ENCODE data around the gene PRDX5. TPM values are rescaled to one million over a fixed set of nuclear protein-coding genes. Genes with fewer than 3 reads are reported as not detected.

Gene PRDX5
- total RNA-seq, 1 experiment from 2014 or later, result 267 TPM

GRCh38 chr11:64359712-64360445 is 42.0 kb downstream of the PRDX5 start:
- intact Hi-C loops (cut with micrococcal nuclease), result loop anchor here (1.0 to 5.0 kb wide), 4 partner anchors 43 to 362 kb away; partner anchors contain the start of genes NRXN2 and TRMT112
- BruUV-seq (replicated peaks), result no TSS peak
- Histone ChIP-seq H3K9ac (ENCODE audit: low read length) (peak overlapping the region; percentile 95), H3K4me2 (ENCODE audit: low read length) (peak overlapping the region; percentile 84), H3K27ac (ENCODE audit: low read depth, low read length) (peak overlapping the region; percentile 87), H3K36me3 (ENCODE audit: control insufficient read depth in 1 of 2, insufficient read depth in 2 of 2, low read length in 2 of 2) (peaks cover 4 to 35% of the 10 kb centered on the region in 2 experiments; a peak in 3 of 4 replicates), H2AFZ (ENCODE audit: low read depth, low read length, poor library complexity, severe bottlenecking) (no peak overlapping the region), H3K4me1 (ENCODE audit: control insufficient read depth in 1 of 2, insufficient read depth in 2 of 2, low read length in 2 of 2) (peaks cover 28 to 53% of the 10 kb centered on the region in 2 experiments), H4K20me1 (ENCODE audit: insufficient read depth) (no peaks in the 10 kb centered on the region), H3K9me2 (ENCODE audit: insufficient read depth) (no peaks in the 10 kb centered on the region), H3K27me3 (ENCODE audit: insufficient read depth, low read length) (no peaks in the 10 kb centered on the region), H3K4me3 (replicated peaks in 1 of 2; ENCODE audit: low read depth in 1 of 2, low read length in 2 of 2) (peak overlapping the region; percentile 84 to 97), H3K9me3 (ENCODE audit: control insufficient read depth in 1 of 2, insufficient read depth in 1 of 2, low read depth in 1 of 2, low read length in 2 of 2) (no peaks in the 10 kb centered on the region), H3K79me2 (ENCODE audit: insufficient read depth, low read length) (peaks cover 35% of the 10 kb centered on the region; the same call in 1 of the 2 replicates)
- ChIA-PET CTCF (no interaction called here), POLR2A (interaction anchor here (1.2 to 3.1 kb wide), 2 partner anchors 12 to 13 kb away, joined by 5 to 12 read pairs; no protein-coding TSS in a partner anchor), RAD21 (ENCODE audit: low non-redundant PET in 1 of 2, low total read pairs in 2 of 2, uncharacterized antibody in 2 of 2, unreplicated experiment in 2 of 2) (no interaction called here)
- DNase-seq (ENCODE audit: low read depth, low spot score) (no peak), ATAC-seq (no peak)
- TF ChIP-seq SP1 (IDR thresholded peaks at IDR 0.05; ENCODE audit: low read depth) (no peak), EZH2phosphoT487 (IDR thresholded peaks at IDR 0.05; ENCODE audit: borderline replicate concordance) (no peak), TCF7L2 (IDR thresholded peaks at IDR 0.05; ENCODE audit: borderline replicate concordance, extremely low read depth, insufficient read depth, insufficient read length) (no peak), SRF (IDR thresholded peaks at IDR 0.05; ENCODE audit: low read depth) (no peak), ZBTB33 (IDR thresholded peaks at IDR 0.05; ENCODE audit: extremely low read depth, insufficient replicate concordance, low read length) (no peak), ZFX (IDR thresholded peaks at IDR 0.05) (no peak), POLR2AphosphoS5 (IDR thresholded peaks at IDR 0.05; ENCODE audit: low read depth, low read length) (no peak), REST (IDR thresholded peaks at IDR 0.05; ENCODE audit: low read depth) (no peak), EZH2 (IDR thresholded peaks at IDR 0.05) (no peak), CBX3 (IDR thresholded peaks at IDR 0.05; ENCODE audit: low read depth) (no peak)

Measured in HCT116 (cell line).